ENCODE results near the gene PRKCH. TPM values are rescaled to one million over a fixed set of nuclear protein-coding genes. Genes with fewer than 3 reads are reported as not detected.

Gene PRKCH
- total and polyA plus RNA-seq, 2 donors from 2014 or later: 8.3 to 47.0 TPM

GRCh38 chr14:61429316-61429715, 107.9 kb downstream of the PRKCH start:
- Histone ChIP-seq H3K27ac (ENCODE audit: low read depth in 2 of 2, low read length in 2 of 2) (no peak overlapping the region), H3K9ac (ENCODE audit: low read length in 3 of 3) (no peak overlapping the region), H3K36me3 (ENCODE audit: control insufficient read depth in 2 of 3, insufficient read depth in 3 of 3, low read length in 3 of 3) (no peaks in the 10 kb centered on the region), H3K9me3 (ENCODE audit: control insufficient read depth in 2 of 3, insufficient read depth in 1 of 3, low read length in 3 of 3) (no peaks in the 10 kb centered on the region), H3K4me1 (ENCODE audit: control insufficient read depth in 2 of 3, insufficient read depth in 2 of 3, low read depth in 1 of 3, low read length in 3 of 3) (no peaks in the 10 kb centered on the region), H3K27me3 (ENCODE audit: control insufficient read depth, insufficient read depth, low read length) (no peaks in the 10 kb centered on the region), H3K4me3 (ENCODE audit: low read length in 3 of 3) (no peak overlapping the region)
- intact Hi-C loops (cut with DNase I): no loop called here
- FAIRE-seq: no peak
- no peak for TF ChIP-seq CTCF (IDR thresholded peaks at IDR 0.05; ENCODE audit: borderline replicate concordance, extremely low read depth, insufficient read depth)
- DNase-seq: no peak

GRCh38 chr14:61430066-61430757, 108.8 kb downstream of the PRKCH start:
- H3K4me1 ChIP-seq (ENCODE audit: control insufficient read depth in 2 of 3, insufficient read depth in 2 of 3, low read depth in 1 of 3, low read length in 3 of 3): no peaks in the 10 kb centered on the region
- H3K9ac ChIP-seq (ENCODE audit: low read length in 3 of 3): no peak overlapping the region
- intact Hi-C loops (cut with DNase I): no loop called here
- no peaks in the 10 kb centered on the region for H3K9me3 ChIP-seq (ENCODE audit: control insufficient read depth in 2 of 3, insufficient read depth in 1 of 3, low read length in 3 of 3)
- no peaks in the 10 kb centered on the region for H3K27me3 ChIP-seq (ENCODE audit: control insufficient read depth, insufficient read depth, low read length)
- FAIRE-seq (no peak), DNase-seq (no peak)
- no peak overlapping the region for H3K27ac ChIP-seq (ENCODE audit: low read depth in 2 of 2, low read length in 2 of 2)
- H3K36me3 ChIP-seq (ENCODE audit: control insufficient read depth in 2 of 3, insufficient read depth in 3 of 3, low read length in 3 of 3): no peaks in the 10 kb centered on the region
- TF ChIP-seq CTCF (IDR thresholded peaks at IDR 0.05; ENCODE audit: borderline replicate concordance, extremely low read depth, insufficient read depth): no peak
- no peak overlapping the region for H3K4me3 ChIP-seq (ENCODE audit: low read length in 3 of 3)

GRCh38 chr14:61433169-61433568, 111.8 kb downstream of the PRKCH start:
- H3K27me3 ChIP-seq (ENCODE audit: control insufficient read depth, insufficient read depth, low read length): no peaks in the 10 kb centered on the region
- peaks cover 0 to 2% (median 0%) of the 10 kb centered on the region in 3 donors for H3K4me1 ChIP-seq (ENCODE audit: control insufficient read depth in 2 of 3, insufficient read depth in 2 of 3, low read depth in 1 of 3, low read length in 3 of 3)
- no peak overlapping the region for H3K4me3 ChIP-seq (ENCODE audit: low read length in 3 of 3)
- DNase-seq (no peak), FAIRE-seq (peak; percentile 8)
- no peaks in the 10 kb centered on the region for H3K36me3 ChIP-seq (ENCODE audit: control insufficient read depth in 2 of 3, insufficient read depth in 3 of 3, low read length in 3 of 3)
- no peak for TF ChIP-seq CTCF (IDR thresholded peaks at IDR 0.05; ENCODE audit: borderline replicate concordance, extremely low read depth, insufficient read depth)
- intact Hi-C loops (cut with DNase I): no loop called here
- no peaks in the 10 kb centered on the region for H3K9me3 ChIP-seq (ENCODE audit: control insufficient read depth in 2 of 3, insufficient read depth in 1 of 3, low read length in 3 of 3)
- H3K27ac ChIP-seq (ENCODE audit: low read depth in 2 of 2, low read length in 2 of 2): no peak overlapping the region
- no peak overlapping the region for H3K9ac ChIP-seq (ENCODE audit: low read length in 3 of 3)

GRCh38 chr14:61433828-61434227, 112.4 kb downstream of the PRKCH start:
- FAIRE-seq (no peak), DNase-seq (no peak)
- TF ChIP-seq CTCF (IDR thresholded peaks at IDR 0.05; ENCODE audit: borderline replicate concordance, extremely low read depth, insufficient read depth): no peak
- Histone ChIP-seq H3K27me3 (ENCODE audit: control insufficient read depth, insufficient read depth, low read length) (no peaks in the 10 kb centered on the region), H3K27ac (ENCODE audit: low read depth in 2 of 2, low read length in 2 of 2) (no peak overlapping the region), H3K36me3 (ENCODE audit: control insufficient read depth in 2 of 3, insufficient read depth in 3 of 3, low read length in 3 of 3) (no peaks in the 10 kb centered on the region), H3K4me3 (ENCODE audit: low read length in 3 of 3) (no peak overlapping the region), H3K9ac (ENCODE audit: low read length in 3 of 3) (no peak overlapping the region), H3K4me1 (ENCODE audit: control insufficient read depth in 2 of 3, insufficient read depth in 2 of 3, low read depth in 1 of 3, low read length in 3 of 3) (peaks cover 0 to 2% (median 0%) of the 10 kb centered on the region in 3 donors), H3K9me3 (ENCODE audit: control insufficient read depth in 2 of 3, insufficient read depth in 1 of 3, low read length in 3 of 3) (no peaks in the 10 kb centered on the region)
- intact Hi-C loops (cut with DNase I): no loop called here

Data from kidney (tissue), 14 donors.